Panc1 (cell line): ENCODE results near the gene ANKRD33B. TPM values are rescaled to one million over a fixed set of nuclear protein-coding genes. Genes with fewer than 3 reads are reported as not detected.
A peak's percentile ranks its signal among the peaks of the same experiment; 100 is the strongest.

Experiments
- ATAC-seq: fragments of 200-7000 bp; cut with Tn5 transposase; 2 replicates; pipeline ENCODE4 v1.9.1; 2020; ENCODE audit warnings: mild to moderate bottlenecking, moderate library complexity
- BruUV-seq: library from RNA; stranded (reverse); fragments of 400-500 nt; replicated peaks from 2 replicates; lab custom pipeline; 2021; lab: Mats Ljungman, UMichigan
- CTCF ChIA-PET: fragments of 300-600 bp; sonication (Branson Sonifier 250); formaldehyde crosslinking; loops from one replicate; lab custom pipeline; 2022; ENCODE audit warnings: antibody characterized with exemption; lab: Charles Lee
- POLR2A ChIA-PET: fragments of 300-600 bp; sonication (Branson Sonifier 250); formaldehyde crosslinking; loops from one replicate; lab custom pipeline; 2022; ENCODE audit warnings: antibody characterized with exemption; lab: Charles Lee
- DNase-seq: peaks from one replicate; pipeline ENCODE4 v3.0.0-alpha.2; 2010; ENCODE audit warnings: low read depth, low spot score
- H3K27ac ChIP-seq: 2 replicates; pipeline ENCODE4 v1.5.1; 2011; ENCODE audit warnings: mild to moderate bottlenecking, low read length, inconsistent platforms
- H3K27me3 ChIP-seq: fragments of 200-500 bp; sonication (Bioruptor generic); 2 replicates; pipeline ENCODE4 v1.6.0; 2014; ENCODE audit warnings: low read length, inconsistent platforms; ENCODE audit not compliant: control insufficient read depth, insufficient read depth
- H3K36me3 ChIP-seq: fragments of 200-500 bp; sonication (Bioruptor generic); 2 replicates; pipeline ENCODE4 v1.5.1; 2014; ENCODE audit warnings: inconsistent platforms, mild to moderate bottlenecking, low read length, moderate library complexity; ENCODE audit not compliant: control insufficient read depth, insufficient read depth
- H3K4me1 ChIP-seq: 2 replicates; pipeline ENCODE4 v1.5.1; 2011; ENCODE audit warnings: inconsistent platforms, mild to moderate bottlenecking, low read length, moderate library complexity; ENCODE audit not compliant: control insufficient read depth, insufficient read depth
- H3K4me3 ChIP-seq, 2 experiments: 2 replicates each; pipeline ENCODE4 v1.5.1; 2011 to 2012; ENCODE audit warnings: low read depth in 2 of 2, low read length in 2 of 2, mild to moderate bottlenecking in 2 of 2, inconsistent platforms in 1 of 2, moderate library complexity in 1 of 2
- H3K9me3 ChIP-seq: fragments of 200-500 bp; sonication (Bioruptor generic); 2 replicates; pipeline ENCODE4 v1.5.1; 2014; ENCODE audit warnings: low read depth, mild to moderate bottlenecking, inconsistent platforms, low read length, moderate library complexity; ENCODE audit not compliant: control insufficient read depth, insufficient read depth
- POLR2AphosphoS5 ChIP-seq: IDR thresholded peaks from 2 replicates; pipeline ENCODE4 v1.6.1; 2012; ENCODE audit warnings: mild to moderate bottlenecking, low read depth, low read length, moderate library complexity
- SIN3A ChIP-seq: IDR thresholded peaks from 2 replicates; pipeline ENCODE4 v1.6.1; 2012; ENCODE audit warnings: low read depth, mild to moderate bottlenecking, low read length, moderate library complexity, borderline replicate concordance; ENCODE audit not compliant: insufficient read depth
- TCF7L2 ChIP-seq: IDR thresholded peaks from 2 replicates; pipeline ENCODE4 v1.6.1; 2011; ENCODE audit warnings: mild to moderate bottlenecking, low read depth, low read length, inconsistent platforms
- in situ Hi-C: cut with HindIII; loops from 2 replicates; pipeline ENCODE4 v1.10.0; 2016; ENCODE audit warnings: low sequenced_read_pairs, low pct_unique_long_range_greater_than_20kb
- intact Hi-C: fragments of 100-400 bp; cut with micrococcal nuclease; formaldehyde crosslinking; loops from one replicate; pipeline ENCODE4 v1.10.0; 2022; ENCODE audit not compliant: unreplicated experiment
- total RNA-seq: library from RNA; stranded (reverse); gene quantifications from one replicate; pipeline ENCODE4 v1.2.1, GENCODE V29; 2021; ENCODE audit not compliant: unreplicated experiment
- TF ChIP-seq, protein P1 (sequence below): fragments of 450-650 bp; IDR thresholded peaks from 2 replicates; pipeline ENCODE4 v1.5.1; 2017; ENCODE audit warnings: mild to moderate bottlenecking
- TF ChIP-seq, protein P2 (sequence below), 2 experiments: IDR thresholded peaks; 2 replicates each; pipeline ENCODE4 v1.6.1; 2011 to 2012; ENCODE audit warnings: low read depth in 2 of 2, control low read depth in 1 of 2, low read length in 1 of 2, mild to moderate bottlenecking in 1 of 2, moderate library complexity in 1 of 2; ENCODE audit not compliant: insufficient read depth in 1 of 2

The ANKRD33B gene
- total RNA-seq, 1 experiment from 2014 or later, result 19.1 TPM

DNA sequence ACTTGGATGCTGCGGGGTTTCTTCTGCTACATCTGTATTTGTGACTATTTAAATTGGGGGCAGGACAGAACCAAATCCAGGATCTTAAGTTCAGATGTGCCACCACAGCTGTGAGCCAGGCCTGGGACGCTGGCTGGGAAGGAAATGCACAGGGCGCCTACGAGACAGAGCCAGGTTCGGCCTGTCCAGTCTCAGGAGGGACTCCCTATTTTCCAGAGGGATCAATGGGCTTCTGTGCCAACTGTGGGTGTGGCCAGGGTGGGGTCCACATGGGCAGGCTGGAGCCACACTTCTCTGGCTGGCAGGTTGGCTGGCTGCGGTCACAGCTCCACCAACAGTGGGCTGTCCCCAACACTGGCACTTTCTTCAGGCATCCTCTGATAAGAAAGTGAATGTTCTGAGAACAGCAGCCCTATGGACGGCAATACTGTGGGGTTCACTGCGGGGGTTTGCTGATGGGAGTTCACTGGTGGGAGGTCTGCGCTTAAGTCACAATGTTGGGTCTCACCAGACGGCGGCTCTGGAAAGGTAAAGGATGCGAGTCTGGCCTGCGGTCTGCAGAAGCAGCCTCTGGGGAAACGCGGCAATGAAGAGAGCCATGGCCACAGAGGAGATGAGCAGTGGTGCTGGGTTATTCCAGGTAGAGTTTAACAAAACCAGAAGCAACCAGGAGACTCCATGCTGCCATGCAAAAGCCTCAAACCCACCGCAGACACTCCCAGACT, 119.1 kb downstream of the ANKRD33B start:
- DNase-seq (no peak), ATAC-seq (peak; percentile 21; the same call in 1 of the 2 replicates)
- in situ Hi-C loops (no loop called here), intact Hi-C loops (no loop called here)
- Histone ChIP-seq H3K36me3 (no peaks in the 10 kb centered on the region), H3K27me3 (no peaks in the 10 kb centered on the region), H3K9me3 (no peaks in the 10 kb centered on the region), H3K4me1 (no peaks in the 10 kb centered on the region), H3K27ac (no peak overlapping the region), H3K4me3 (no peak overlapping the region)
- ChIA-PET CTCF (no interaction called here), POLR2A (no interaction called here)
- no peak for TF ChIP-seq TCF7L2
- TF ChIP-seq, protein P1, sequence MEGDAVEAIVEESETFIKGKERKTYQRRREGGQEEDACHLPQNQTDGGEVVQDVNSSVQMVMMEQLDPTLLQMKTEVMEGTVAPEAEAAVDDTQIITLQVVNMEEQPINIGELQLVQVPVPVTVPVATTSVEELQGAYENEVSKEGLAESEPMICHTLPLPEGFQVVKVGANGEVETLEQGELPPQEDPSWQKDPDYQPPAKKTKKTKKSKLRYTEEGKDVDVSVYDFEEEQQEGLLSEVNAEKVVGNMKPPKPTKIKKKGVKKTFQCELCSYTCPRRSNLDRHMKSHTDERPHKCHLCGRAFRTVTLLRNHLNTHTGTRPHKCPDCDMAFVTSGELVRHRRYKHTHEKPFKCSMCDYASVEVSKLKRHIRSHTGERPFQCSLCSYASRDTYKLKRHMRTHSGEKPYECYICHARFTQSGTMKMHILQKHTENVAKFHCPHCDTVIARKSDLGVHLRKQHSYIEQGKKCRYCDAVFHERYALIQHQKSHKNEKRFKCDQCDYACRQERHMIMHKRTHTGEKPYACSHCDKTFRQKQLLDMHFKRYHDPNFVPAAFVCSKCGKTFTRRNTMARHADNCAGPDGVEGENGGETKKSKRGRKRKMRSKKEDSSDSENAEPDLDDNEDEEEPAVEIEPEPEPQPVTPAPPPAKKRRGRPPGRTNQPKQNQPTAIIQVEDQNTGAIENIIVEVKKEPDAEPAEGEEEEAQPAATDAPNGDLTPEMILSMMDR, result no peak
- no peak for TF ChIP-seq SIN3A
- TF ChIP-seq, protein P2, sequence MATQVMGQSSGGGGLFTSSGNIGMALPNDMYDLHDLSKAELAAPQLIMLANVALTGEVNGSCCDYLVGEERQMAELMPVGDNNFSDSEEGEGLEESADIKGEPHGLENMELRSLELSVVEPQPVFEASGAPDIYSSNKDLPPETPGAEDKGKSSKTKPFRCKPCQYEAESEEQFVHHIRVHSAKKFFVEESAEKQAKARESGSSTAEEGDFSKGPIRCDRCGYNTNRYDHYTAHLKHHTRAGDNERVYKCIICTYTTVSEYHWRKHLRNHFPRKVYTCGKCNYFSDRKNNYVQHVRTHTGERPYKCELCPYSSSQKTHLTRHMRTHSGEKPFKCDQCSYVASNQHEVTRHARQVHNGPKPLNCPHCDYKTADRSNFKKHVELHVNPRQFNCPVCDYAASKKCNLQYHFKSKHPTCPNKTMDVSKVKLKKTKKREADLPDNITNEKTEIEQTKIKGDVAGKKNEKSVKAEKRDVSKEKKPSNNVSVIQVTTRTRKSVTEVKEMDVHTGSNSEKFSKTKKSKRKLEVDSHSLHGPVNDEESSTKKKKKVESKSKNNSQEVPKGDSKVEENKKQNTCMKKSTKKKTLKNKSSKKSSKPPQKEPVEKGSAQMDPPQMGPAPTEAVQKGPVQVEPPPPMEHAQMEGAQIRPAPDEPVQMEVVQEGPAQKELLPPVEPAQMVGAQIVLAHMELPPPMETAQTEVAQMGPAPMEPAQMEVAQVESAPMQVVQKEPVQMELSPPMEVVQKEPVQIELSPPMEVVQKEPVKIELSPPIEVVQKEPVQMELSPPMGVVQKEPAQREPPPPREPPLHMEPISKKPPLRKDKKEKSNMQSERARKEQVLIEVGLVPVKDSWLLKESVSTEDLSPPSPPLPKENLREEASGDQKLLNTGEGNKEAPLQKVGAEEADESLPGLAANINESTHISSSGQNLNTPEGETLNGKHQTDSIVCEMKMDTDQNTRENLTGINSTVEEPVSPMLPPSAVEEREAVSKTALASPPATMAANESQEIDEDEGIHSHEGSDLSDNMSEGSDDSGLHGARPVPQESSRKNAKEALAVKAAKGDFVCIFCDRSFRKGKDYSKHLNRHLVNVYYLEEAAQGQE (IDR thresholded peaks at IDR 0.05; ENCODE audit: insufficient read depth in 1 of 2, low read depth in 2 of 2, low read length in 1 of 2), result no peak
- TF ChIP-seq POLR2AphosphoS5, result no peak
- no TSS peak for BruUV-seq

DNA sequence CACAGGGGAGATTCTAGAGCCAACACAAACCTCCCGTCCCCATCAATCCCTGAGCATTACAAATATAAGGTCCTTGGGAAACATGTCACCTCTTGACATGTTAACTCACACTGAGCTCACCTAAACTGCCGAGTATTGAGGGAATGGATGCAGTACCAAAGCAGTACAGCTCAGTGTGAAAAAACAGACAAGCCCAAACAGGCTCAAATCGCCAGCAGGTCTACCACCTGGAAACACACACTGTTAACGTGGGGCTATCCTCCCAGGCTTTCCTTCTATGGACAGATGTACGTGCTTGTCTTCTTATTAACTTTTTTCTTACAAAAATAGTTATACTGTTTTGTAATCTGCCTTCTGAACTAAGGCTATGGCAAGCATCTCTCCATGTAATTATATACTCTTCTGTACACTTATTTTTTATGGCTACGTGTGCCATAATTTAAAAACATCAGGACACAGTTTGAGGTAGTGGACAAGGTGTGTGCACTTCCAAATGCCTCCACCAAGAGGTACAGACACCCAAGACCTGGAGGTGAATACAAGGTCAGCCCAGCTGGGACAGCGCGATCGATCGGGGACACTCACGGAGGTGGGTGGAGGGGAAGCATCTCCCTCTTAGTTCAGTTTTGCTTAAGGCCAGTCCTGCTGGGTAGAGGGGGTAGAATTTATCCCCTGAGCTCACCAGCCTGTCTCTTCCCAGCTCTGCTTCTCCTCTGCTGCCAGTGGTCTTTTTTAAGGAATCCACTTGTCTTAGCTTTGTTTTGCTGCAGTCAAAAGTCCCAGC, 120.6 kb downstream of the ANKRD33B start:
- DNase-seq, result no peak
- Histone ChIP-seq H3K4me1 (no peaks in the 10 kb centered on the region; the same call in 1 of the 2 replicates), H3K27ac (no peak overlapping the region), H3K36me3 (no peaks in the 10 kb centered on the region), H3K9me3 (no peaks in the 10 kb centered on the region), H3K27me3 (no peaks in the 10 kb centered on the region), H3K4me3 (no peak overlapping the region)
- no TSS peak for BruUV-seq
- ATAC-seq, result no peak
- TF ChIP-seq, protein P1, result no peak
- TF ChIP-seq, protein P2 (IDR thresholded peaks at IDR 0.05; ENCODE audit: insufficient read depth in 1 of 2, low read depth in 2 of 2, low read length in 1 of 2), result no peak
- TF ChIP-seq TCF7L2 (no peak), POLR2AphosphoS5 (no peak), SIN3A (no peak)
- intact Hi-C loops (no loop called here), in situ Hi-C loops (no loop called here)
- ChIA-PET POLR2A (no interaction called here), CTCF (no interaction called here)
